ENCODE data around the gene IGSF21. TPM values are rescaled to one million over a fixed set of nuclear protein-coding genes. Genes with fewer than 3 reads are reported as not detected.

The IGSF21 gene
- total and polyA plus RNA-seq, 7 experiments from 2014 or later = not detected

GRCh38 chr1:18290740-18291412, 183.3 kb downstream of the IGSF21 start:
- ATAC-seq (no peak), DNase-seq (no peak)
- Histone ChIP-seq H3K4me3 (ENCODE audit: low read length) (no peak overlapping the region), H3K27ac (ENCODE audit: low read depth, low read length) (no peak overlapping the region), H3K4me1 (ENCODE audit: control insufficient read depth in 2 of 2, insufficient read depth in 2 of 2, low read length in 2 of 2) (no peaks in the 10 kb centered on the region), H3K9me3 (ENCODE audit: control insufficient read depth in 2 of 3, low read length in 3 of 3) (no peaks in the 10 kb centered on the region), H3K27me3 (ENCODE audit: control insufficient read depth in 2 of 2, insufficient read depth in 2 of 2, low read length in 2 of 2) (no peaks in the 10 kb centered on the region), H3K36me3 (ENCODE audit: control insufficient read depth in 2 of 3, insufficient read depth in 3 of 3, low read length in 3 of 3) (no peaks in the 10 kb centered on the region)
- ChIA-PET POLR2A (no interaction called here), CTCF (interaction anchor here (1.3 kb wide), 1 partner anchor 8 kb away, joined by 4 read pairs; no protein-coding TSS in a partner anchor)
- intact Hi-C loops (cut with micrococcal nuclease) = no loop called here
- Mint-ChIP-seq H3K4me3 (no peak overlapping the region), H3K27me3 (peaks cover 10 to 58% (median 28%) of the 10 kb centered on the region in 5 donors), H3K4me1 (peaks cover 0 to 2% (median 0%) of the 10 kb centered on the region in 7 donors), H3K27ac (no peak overlapping the region), H3K36me3 (peaks cover 0 to 4% (median 0%) of the 10 kb centered on the region in 5 donors), H3K9me3 (no peaks in the 10 kb centered on the region)

DNA sequence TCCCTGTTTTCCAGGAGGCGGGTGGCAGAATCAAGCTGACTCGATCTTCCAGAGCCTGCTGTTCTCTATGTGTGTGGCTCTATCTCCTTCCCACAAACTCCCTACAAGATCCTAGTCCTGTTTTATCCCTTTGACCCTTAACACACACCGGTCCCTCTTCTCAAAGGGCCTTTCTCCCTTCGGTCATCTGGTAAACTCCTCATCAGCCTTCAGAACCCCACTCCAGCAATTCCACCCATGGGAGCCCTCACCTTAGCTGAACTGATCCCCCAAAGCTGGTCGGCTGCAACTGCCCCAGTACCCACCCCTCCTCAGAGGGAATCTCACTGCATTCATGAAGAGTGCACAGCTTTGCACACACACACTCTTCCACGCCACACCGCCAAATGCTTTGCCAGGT, 184.9 kb downstream of the IGSF21 start:
- intact Hi-C loops (cut with micrococcal nuclease) = no loop called here
- Mint-ChIP-seq H3K27ac (no peak overlapping the region), H3K36me3 (peaks cover 0 to 4% (median 0%) of the 10 kb centered on the region in 5 donors), H3K9me3 (peaks cover 0 to 3% (median 0%) of the 10 kb centered on the region in 11 donors), H3K4me3 (no peak overlapping the region), H3K27me3 (peaks cover 13 to 64% (median 42%) of the 10 kb centered on the region in 5 donors), H3K4me1 (peaks cover 0 to 2% (median 0%) of the 10 kb centered on the region in 7 donors)
- Histone ChIP-seq H3K4me3 (ENCODE audit: low read length) (no peak overlapping the region), H3K36me3 (ENCODE audit: control insufficient read depth in 2 of 3, insufficient read depth in 3 of 3, low read length in 3 of 3) (no peaks in the 10 kb centered on the region), H3K9me3 (ENCODE audit: control insufficient read depth in 2 of 3, low read length in 3 of 3) (no peaks in the 10 kb centered on the region), H3K27ac (ENCODE audit: low read depth, low read length) (no peak overlapping the region), H3K4me1 (ENCODE audit: control insufficient read depth in 2 of 2, insufficient read depth in 2 of 2, low read length in 2 of 2) (no peaks in the 10 kb centered on the region), H3K27me3 (ENCODE audit: control insufficient read depth in 2 of 2, insufficient read depth in 2 of 2, low read length in 2 of 2) (no peaks in the 10 kb centered on the region)
- ChIA-PET CTCF (no interaction called here), POLR2A (no interaction called here)
- DNase-seq (no peak), ATAC-seq (no peak)

DNA sequence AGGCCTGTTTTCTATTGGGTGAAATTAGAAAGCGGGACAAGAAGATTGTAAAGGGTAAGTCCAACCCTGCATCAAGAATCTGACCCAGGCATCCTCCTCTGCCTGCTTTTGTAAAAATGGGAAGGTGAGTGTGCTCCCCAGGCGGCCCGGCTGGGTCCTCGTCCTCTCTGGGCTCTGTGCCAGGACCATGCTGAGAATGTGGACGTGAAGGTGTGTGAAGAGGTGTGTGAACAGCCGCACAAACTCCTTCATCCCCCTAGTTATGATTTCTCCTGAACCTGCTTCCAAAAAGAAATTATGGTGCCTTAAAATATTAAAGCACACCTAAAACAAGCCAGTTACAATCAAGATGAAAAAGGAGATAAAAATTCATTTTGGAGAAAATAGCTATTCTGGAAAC, 185.7 kb downstream of the IGSF21 start:
- Histone ChIP-seq H3K27ac (ENCODE audit: low read depth, low read length) (no peak overlapping the region), H3K9me3 (ENCODE audit: control insufficient read depth in 2 of 3, low read length in 3 of 3) (no peaks in the 10 kb centered on the region), H3K27me3 (ENCODE audit: control insufficient read depth in 2 of 2, insufficient read depth in 2 of 2, low read length in 2 of 2) (no peaks in the 10 kb centered on the region), H3K4me1 (ENCODE audit: control insufficient read depth in 2 of 2, insufficient read depth in 2 of 2, low read length in 2 of 2) (no peaks in the 10 kb centered on the region), H3K4me3 (ENCODE audit: low read length) (no peak overlapping the region), H3K36me3 (ENCODE audit: control insufficient read depth in 2 of 3, insufficient read depth in 3 of 3, low read length in 3 of 3) (no peaks in the 10 kb centered on the region)
- no peak overlapping the region for H3K4me3 Mint-ChIP-seq
- H3K36me3 Mint-ChIP-seq = peaks cover 0 to 4% (median 0%) of the 10 kb centered on the region in 5 donors
- no peak for DNase-seq
- CTCF ChIA-PET = no interaction called here
- peaks cover 0 to 3% (median 0%) of the 10 kb centered on the region in 11 donors for H3K9me3 Mint-ChIP-seq
- ATAC-seq = no peak
- intact Hi-C loops (cut with micrococcal nuclease) = no loop called here
- POLR2A ChIA-PET = no interaction called here
- peaks cover 16 to 69% (median 48%) of the 10 kb centered on the region in 5 donors for H3K27me3 Mint-ChIP-seq
- H3K27ac Mint-ChIP-seq = no peak overlapping the region
- H3K4me1 Mint-ChIP-seq = peaks cover 0 to 3% (median 0%) of the 10 kb centered on the region in 7 donors

DNA sequence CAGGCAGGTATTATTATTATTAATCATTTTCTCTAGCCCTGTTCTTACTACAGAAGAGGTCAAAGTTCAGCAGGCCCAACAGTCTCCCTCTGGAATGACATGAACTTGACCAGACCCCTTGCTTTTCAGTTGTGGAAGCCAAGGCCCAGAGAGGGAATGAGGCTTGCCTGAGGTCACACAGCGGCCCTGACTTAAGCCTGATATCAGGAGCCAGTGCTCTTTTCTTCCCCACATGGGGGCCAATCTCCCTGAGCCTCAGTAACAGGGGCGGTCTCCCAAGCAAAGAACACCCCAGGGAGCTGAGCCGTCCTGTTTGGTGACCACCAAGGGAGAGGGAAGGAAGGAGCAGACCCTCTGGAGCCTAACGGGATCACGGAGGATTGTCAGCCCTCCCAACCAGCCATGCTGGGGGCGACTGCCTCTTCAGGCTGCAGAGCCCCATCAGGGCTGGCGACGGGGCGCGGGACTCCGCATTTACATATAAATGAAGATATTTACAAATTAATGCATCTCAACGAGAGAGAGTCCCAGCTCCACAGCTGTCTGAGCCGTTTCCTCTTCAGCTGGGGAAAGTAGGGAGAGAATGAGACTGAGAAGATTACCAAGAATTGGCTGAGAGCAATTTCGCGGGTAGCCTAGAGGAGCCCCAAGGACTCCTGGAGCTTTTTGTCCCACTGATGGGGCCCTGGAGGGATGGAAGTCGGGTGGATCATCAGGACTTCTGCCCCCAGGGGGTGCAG, 187.0 kb downstream of the IGSF21 start:
- Mint-ChIP-seq H3K9me3 (peaks cover 0 to 3% (median 0%) of the 10 kb centered on the region in 11 donors), H3K36me3 (peaks cover 0 to 4% (median 0%) of the 10 kb centered on the region in 5 donors), H3K27me3 (peaks cover 20 to 79% (median 57%) of the 10 kb centered on the region in 5 donors), H3K4me3 (no peak overlapping the region), H3K4me1 (peaks cover 0 to 5% (median 0%) of the 10 kb centered on the region in 7 donors), H3K27ac (no peak overlapping the region)
- ATAC-seq (no peak), DNase-seq (no peak)
- Histone ChIP-seq H3K4me1 (ENCODE audit: control insufficient read depth in 2 of 2, insufficient read depth in 2 of 2, low read length in 2 of 2) (no peaks in the 10 kb centered on the region), H3K27me3 (ENCODE audit: control insufficient read depth in 2 of 2, insufficient read depth in 2 of 2, low read length in 2 of 2) (no peaks in the 10 kb centered on the region), H3K27ac (ENCODE audit: low read depth, low read length) (no peak overlapping the region), H3K9me3 (ENCODE audit: control insufficient read depth in 2 of 3, low read length in 3 of 3) (no peaks in the 10 kb centered on the region), H3K36me3 (ENCODE audit: control insufficient read depth in 2 of 3, insufficient read depth in 3 of 3, low read length in 3 of 3) (no peaks in the 10 kb centered on the region), H3K4me3 (ENCODE audit: low read length) (no peak overlapping the region)
- ChIA-PET CTCF (no interaction called here), POLR2A (no interaction called here)
- intact Hi-C loops (cut with micrococcal nuclease) = no loop called here

DNA sequence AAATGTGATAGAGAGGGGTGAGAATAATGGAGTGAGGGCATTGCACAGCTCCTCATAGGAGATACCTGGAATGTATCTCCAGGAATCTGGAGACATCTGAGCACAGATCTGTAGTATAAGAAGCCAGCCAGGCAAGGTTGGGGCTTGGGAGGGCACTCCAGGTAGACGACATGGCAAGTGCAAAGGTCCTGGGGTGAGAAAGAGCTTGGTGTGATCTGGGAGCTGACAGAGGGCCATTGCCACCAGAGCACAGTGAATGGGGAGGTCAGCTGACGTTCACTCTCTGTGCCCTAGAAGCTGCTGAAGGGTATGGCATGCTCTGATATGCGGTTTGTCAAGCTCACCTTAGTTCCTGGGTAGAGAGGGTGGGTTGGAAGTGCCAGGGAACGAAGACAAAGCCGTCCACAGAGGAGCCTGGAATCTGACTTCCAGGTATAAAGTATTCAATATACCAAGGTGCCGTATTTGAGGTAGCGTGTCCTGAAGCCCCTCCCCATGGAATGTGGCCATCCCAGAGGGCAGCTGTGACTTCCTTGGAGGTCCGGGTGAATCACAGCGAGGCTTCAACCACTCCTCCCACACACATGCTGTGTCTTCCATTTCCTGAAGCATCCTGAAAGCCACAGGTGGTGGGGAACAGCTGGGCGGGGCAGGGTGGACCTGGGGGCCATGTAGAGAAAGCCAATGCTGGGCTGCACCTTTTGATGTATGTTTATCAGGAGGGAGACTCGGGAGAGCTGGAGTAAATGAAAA, 190.5 kb downstream of the IGSF21 start:
- H3K27me3 Mint-ChIP-seq = peaks cover 21 to 60% (median 49%) of the 10 kb centered on the region in 5 donors
- intact Hi-C loops (cut with micrococcal nuclease) = no loop called here
- H3K27ac Mint-ChIP-seq = no peak overlapping the region
- ChIA-PET POLR2A (no interaction called here), CTCF (interaction anchor here (0.6 to 1.0 kb wide), 3 partner anchors 8 to 576 kb away, joined by 3 to 4 read pairs (median 4); no protein-coding TSS in a partner anchor)
- Histone ChIP-seq H3K9me3 (ENCODE audit: control insufficient read depth in 2 of 3, low read length in 3 of 3) (no peaks in the 10 kb centered on the region), H3K27me3 (ENCODE audit: control insufficient read depth in 2 of 2, insufficient read depth in 2 of 2, low read length in 2 of 2) (no peaks in the 10 kb centered on the region), H3K4me1 (ENCODE audit: control insufficient read depth in 2 of 2, insufficient read depth in 2 of 2, low read length in 2 of 2) (no peaks in the 10 kb centered on the region), H3K27ac (ENCODE audit: low read depth, low read length) (no peak overlapping the region), H3K36me3 (ENCODE audit: control insufficient read depth in 2 of 3, insufficient read depth in 3 of 3, low read length in 3 of 3) (no peaks in the 10 kb centered on the region), H3K4me3 (ENCODE audit: low read length) (no peak overlapping the region)
- peaks cover 0 to 4% (median 0%) of the 10 kb centered on the region in 7 donors for H3K4me1 Mint-ChIP-seq
- H3K4me3 Mint-ChIP-seq = no peak overlapping the region
- peaks cover 0 to 3% (median 0%) of the 10 kb centered on the region in 11 donors for H3K9me3 Mint-ChIP-seq
- no peaks in the 10 kb centered on the region for H3K36me3 Mint-ChIP-seq
- DNase-seq = no peak
- ATAC-seq = no peak

DNA sequence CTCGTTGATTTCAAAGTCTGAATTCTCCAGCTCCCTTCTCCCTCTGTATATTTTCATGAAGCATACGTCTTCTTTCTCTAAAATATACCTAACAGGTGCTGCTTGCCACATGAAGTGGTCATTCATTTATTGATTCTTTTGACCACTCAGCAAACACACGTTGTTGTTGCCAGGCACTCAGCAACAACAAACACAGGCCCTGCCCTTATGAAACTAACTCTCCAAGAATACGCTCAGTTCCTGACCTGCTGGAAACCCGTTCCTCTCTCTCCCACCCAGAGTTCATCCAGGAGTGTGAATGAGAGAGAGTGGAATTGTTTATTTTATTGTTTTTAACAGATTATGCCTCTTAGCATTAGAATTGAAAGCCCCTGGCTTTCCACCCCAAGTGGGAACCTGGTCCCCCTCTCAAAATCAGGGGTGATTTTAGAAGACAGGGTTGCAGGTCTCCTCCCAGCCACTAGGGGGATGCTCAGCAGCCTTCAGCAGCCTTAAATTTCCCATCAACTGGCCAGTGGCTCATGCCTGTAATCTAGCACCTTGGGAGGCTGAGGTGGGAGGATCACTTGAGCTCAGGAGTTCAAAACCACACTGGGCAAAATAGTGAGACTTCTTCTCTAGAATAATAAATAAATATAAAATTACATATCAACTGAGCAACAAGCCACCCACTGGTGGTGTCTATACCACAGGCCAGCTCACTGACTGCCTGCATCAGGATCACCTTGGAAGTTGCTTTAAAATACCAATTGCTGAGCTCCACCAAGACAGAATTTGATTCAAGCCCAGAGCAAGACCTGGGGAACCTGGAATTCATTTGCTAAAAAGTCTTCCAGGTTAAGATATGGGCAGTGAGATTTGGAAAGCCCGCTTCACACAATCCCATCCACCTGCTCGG, 192.1 kb downstream of the IGSF21 start:
- ChIA-PET POLR2A (no interaction called here), CTCF (interaction anchor here (1.0 kb wide), 1 partner anchor 10 kb away, joined by 4 read pairs; no protein-coding TSS in a partner anchor)
- no peaks in the 10 kb centered on the region for H3K27me3 ChIP-seq (ENCODE audit: control insufficient read depth in 2 of 2, insufficient read depth in 2 of 2, low read length in 2 of 2)
- H3K27me3 Mint-ChIP-seq = peaks cover 16 to 52% (median 36%) of the 10 kb centered on the region in 5 donors
- H3K4me1 Mint-ChIP-seq = peaks cover 0 to 4% (median 0%) of the 10 kb centered on the region in 7 donors
- peaks cover 0 to 3% (median 0%) of the 10 kb centered on the region in 11 donors for H3K9me3 Mint-ChIP-seq
- no peaks in the 10 kb centered on the region for H3K9me3 ChIP-seq (ENCODE audit: control insufficient read depth in 2 of 3, low read length in 3 of 3)
- no peaks in the 10 kb centered on the region for H3K4me1 ChIP-seq (ENCODE audit: control insufficient read depth in 2 of 2, insufficient read depth in 2 of 2, low read length in 2 of 2)
- ATAC-seq (no peak), DNase-seq (peak in 2 of 9 donors; percentile 12 to 25)
- H3K27ac ChIP-seq (ENCODE audit: low read depth, low read length) = no peak overlapping the region
- H3K4me3 ChIP-seq (ENCODE audit: low read length) = no peak overlapping the region
- H3K27ac Mint-ChIP-seq = no peak overlapping the region
- no peak overlapping the region for H3K4me3 Mint-ChIP-seq
- no peaks in the 10 kb centered on the region for H3K36me3 Mint-ChIP-seq
- intact Hi-C loops (cut with micrococcal nuclease) = no loop called here
- H3K36me3 ChIP-seq (ENCODE audit: control insufficient read depth in 2 of 3, insufficient read depth in 3 of 3, low read length in 3 of 3) = no peaks in the 10 kb centered on the region
